Forelimb muscle (tissue), 1 donor: Measurements from ENCODE around the gene ALPK1. TPM values are rescaled to one million over a fixed set of nuclear protein-coding genes. Genes with fewer than 3 reads are reported as not detected.
"Not testable (repeated sequence)": the region's sequence is repeated elsewhere in the genome, so short reads cannot be mapped to it uniquely, and the experiment has no call there.

Experiments used
- DNase-seq: peaks from one replicate; pipeline ENCODE4 v3.0.0-alpha.2; 2013; ENCODE audit warnings: low read depth
- polyA plus RNA-seq: library from polyadenylated mRNA; unstranded; fragments of 120-200 nt; gene quantifications from one replicate; pipeline ENCODE4 v1.2.1, GENCODE V29; 2013; ENCODE audit not compliant: insufficient read length

The ALPK1 gene
- polyA plus RNA-seq, 1 donor: 6.0 TPM

DNA sequence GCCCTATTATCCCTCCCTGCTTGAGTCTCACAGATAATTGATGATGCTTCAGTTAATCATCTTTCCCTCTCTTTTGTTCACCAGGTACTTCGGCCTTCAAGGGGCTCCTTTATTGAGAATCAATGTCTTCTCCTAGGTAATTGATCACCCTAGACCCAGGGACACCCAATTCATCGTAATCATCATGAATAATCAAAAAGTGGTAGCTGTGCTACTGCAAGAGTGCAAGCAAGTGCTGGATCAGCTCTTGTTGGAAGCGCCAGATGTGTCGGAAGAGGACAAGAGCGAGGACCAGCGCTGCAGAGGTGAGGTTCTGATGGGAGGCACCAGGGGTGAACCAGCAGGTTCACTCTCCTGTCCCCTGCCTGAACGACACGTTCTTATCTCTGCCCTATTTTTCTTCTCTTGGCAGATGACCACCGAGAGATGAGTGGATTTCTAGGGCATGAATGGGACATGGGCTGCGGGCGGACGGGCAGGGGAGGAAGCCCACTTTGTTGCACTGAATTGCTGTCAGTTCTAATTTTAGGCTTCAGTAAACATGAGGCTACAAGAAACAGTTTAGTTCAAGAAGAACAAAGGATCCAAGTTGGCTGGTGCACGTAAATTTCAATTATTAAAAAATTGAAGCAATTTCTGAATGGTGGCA is 80.5 kb downstream of the ALPK1 start:
- DNase-seq: no peak

- no peak for DNase-seq
Measured at GRCh38 chr4:112378243-112378620, 81.1 kb downstream of the ALPK1 start.

GRCh38 chr4:112378858-112379257 is 81.7 kb downstream of the ALPK1 start:
- no peak for DNase-seq

GRCh38 chr4:112379306-112379705 is 82.1 kb downstream of the ALPK1 start:
- no peak for DNase-seq

DNA sequence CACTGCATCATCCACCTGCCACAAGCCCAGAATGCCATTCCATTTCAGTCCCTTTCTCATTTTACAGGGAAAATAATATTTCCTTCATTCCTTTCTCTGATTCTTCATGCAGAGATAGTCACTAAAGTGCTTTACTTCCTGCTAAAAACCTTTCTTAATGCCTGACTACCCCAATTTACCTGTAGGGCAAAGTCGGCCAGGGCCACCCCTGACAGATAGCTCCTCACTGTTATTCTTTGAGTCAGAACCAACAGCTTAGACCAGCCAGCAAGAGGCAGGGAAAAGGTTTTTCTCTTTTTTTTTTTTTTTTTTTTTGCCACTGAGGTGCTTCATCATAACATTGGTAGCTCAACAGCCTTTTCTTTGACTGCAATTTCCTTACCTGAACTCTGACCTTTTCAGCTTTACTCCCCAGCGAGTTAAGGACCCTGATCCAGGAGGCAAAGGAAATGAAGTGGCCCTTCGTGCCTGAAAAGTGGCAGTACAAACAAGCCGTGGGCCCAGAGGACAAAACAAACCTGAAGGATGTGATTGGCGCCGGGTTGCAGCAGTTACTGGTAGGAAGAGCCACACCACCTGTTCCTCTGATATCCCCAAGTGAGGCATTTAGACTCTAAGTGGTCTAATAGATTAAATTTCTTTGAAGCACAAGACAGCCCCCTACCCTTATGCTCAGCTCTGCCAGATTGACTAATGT is 85.0 kb downstream of the ALPK1 start:
- DNase-seq: no peak

DNA sequence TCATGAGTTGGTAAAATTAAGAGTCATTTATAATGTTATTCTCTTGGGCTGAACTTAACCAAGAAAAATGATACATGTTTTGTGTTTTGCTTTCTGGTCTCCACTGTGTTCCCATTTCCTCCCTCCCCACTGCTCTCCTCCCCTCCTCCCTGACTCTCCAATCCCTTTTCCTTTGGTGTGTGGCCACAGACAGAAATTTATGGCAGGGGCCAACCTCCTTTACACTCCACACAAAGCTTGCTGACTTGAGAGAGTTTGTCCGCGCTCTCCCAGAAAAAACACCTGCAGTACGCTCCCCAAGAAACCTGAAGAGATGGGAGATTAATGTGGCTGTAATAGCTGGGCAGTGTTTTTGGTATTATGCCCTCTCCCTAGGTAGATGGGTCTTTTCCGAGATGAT is 88.9 kb downstream of the ALPK1 start:
- no peak for DNase-seq

- no peak for DNase-seq
Measured at GRCh38 chr4:112402098-112402497, 104.9 kb downstream of the ALPK1 start.

GRCh38 chr4:112403101-112403945 is 106.2 kb downstream of the ALPK1 start:
- no peak for DNase-seq

GRCh38 chr4:112410364-112410763 is 113.2 kb downstream of the ALPK1 start:
- no peak for DNase-seq

GRCh38 chr4:112410804-112411203 is 113.6 kb downstream of the ALPK1 start:
- no peak for DNase-seq

DNA sequence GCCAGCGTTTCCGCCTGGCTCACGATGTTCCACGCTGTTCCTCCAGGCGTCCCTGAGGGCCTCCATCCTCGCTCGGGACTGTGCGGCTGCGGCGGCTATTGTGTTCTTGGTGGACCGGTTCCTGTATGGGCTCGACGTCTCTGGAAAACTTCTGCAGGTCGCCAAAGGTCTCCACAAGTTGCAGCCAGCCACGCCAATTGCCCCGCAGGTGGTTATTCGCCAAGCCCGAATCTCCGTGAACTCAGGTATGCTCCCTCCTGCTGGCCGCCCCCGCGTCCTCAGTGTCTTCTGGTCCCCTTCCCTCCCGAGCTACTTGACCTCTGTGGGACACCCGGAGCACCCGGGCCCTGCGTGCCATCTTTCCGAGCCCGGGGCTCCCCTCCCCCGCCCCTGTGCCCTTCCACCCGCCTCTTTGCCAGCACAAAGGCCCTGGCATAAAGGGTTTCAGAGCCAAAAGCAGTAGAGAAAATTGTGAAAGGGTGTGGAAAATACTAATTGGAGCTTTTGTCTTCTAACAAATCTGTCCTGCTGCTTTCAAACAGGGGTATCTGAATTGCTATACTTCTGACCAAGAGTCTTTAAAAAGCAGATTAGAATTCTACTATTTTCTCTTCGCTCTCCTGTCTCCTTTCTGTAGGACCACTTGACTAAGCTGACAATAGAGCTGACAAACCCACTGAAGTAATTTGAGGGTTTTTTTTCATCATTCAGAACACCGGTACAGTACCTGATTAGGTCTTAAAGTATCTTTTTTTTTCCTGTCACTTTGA is 114.8 kb downstream of the ALPK1 start:
- DNase-seq: no peak

- DNase-seq: no peak
Measured at GRCh38 chr4:112416464-112416863, 119.3 kb downstream of the ALPK1 start.

DNA sequence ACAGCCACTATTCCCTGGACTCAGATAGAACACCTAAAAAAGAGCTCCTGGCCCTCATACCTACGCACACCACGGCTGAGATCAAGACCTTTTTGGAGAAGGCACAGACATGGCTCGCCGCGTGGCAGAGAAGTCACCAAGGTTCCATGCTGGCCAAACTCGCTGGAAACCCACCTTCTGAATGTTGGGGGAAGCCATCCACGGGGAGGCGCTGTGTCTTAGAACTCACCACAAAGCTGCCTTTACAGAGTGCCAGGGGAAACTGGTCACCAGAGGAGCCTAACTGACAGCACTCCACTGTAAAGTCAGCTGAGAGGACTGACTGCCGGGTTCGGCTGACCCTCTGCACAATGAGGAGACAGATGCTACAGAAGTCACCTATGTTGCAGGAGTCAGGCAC is 120.9 kb downstream of the ALPK1 start:
- no peak for DNase-seq

DNA sequence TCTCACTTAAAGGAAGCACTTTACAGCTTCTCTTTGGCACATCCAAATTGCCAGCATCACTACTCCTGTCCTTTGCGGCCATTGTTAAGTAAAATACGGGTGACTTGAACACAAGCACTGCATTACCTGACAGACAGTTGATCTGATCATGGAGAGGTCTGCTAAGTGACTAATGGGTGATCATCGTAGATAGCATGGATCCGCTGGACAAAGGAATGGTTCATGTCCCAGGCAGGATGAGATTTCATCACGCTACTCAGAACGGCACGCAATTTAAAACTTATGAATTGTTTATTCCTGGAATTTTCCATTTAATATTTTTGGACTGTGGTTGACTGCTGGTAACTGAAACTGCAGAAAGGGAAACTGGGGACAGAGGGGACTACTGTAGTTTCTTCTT is 124.7 kb downstream of the ALPK1 start:
- no peak for DNase-seq

- DNase-seq: no peak
Measured at GRCh38 chr4:112422644-112423043, 125.5 kb downstream of the ALPK1 start.

DNA sequence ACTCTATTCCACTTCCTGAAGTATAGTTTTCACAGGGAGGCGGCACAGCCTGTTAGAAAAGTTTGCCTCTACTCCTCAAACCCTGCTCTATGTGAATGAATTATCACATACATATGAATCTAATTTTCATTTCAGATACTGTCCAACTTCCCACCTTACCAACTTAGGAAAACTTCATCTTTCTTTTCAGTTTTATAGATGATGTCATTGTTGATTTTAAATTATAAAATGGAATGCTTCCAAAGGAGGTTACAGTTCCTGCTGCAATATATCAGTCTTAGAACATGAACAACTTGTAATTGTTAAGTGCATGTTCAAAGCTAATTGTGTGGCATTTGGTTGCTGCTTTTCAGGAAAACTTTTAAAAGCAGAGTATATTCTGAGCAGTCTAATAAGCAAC is 126.4 kb downstream of the ALPK1 start:
- no peak for DNase-seq

DNA sequence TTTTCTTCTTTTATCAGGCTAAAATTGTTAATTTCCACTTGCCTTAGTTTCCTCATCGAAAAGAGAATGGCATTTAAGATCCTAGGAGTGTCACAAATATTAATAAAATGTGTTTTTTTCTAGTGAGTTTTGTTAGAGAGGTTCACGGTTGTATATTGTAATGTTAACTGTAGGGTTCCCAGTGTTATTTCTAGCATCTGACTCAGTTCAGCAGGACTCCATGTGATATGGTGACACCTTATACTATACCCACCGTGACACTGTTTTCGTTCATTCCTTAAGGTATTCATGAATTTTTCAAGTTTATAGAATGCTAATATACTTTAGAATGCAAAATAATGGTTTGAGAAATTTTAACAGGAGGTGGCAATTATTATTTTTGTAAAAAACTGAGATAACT is 128.7 kb downstream of the ALPK1 start:
- DNase-seq: no peak

DNA sequence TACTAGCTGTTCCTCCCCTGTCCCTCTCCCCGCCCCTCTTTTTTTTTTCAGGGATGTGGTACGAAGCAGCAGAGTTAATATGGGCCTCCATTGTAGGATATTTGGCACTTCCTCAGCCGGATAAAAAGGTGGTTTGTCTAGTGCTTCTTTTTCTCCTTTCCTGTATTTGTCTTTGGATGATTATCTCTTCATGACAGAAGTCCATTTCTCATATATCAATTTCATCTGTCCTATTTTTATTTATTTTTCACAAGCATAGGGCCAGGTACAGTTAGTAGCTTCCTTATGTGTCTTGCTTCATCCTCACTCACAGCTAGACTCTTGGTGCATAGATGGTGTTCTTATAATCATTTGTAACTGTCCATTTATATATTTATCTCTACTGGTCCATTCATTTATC is 129.2 kb downstream of the ALPK1 start:
- DNase-seq: no peak

DNA sequence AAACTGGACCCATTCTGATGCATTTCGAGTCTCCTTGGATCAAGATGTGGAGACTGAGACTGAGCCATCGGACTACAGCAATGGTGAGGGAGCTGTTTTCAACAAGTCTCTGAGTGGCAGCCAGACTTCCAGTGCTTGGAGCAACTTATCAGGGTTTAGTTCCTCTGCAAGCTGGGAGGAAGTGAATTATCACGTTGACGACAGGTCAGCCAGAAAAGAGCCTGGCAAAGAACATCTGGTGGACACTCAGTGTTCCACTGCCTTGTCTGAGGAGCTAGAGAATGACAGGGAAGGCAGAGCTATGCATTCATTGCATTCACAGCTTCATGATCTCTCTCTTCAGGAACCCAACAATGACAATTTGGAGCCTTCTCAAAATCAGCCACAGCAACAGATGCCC is 134.0 kb downstream of the ALPK1 start:
- no peak for DNase-seq

DNA sequence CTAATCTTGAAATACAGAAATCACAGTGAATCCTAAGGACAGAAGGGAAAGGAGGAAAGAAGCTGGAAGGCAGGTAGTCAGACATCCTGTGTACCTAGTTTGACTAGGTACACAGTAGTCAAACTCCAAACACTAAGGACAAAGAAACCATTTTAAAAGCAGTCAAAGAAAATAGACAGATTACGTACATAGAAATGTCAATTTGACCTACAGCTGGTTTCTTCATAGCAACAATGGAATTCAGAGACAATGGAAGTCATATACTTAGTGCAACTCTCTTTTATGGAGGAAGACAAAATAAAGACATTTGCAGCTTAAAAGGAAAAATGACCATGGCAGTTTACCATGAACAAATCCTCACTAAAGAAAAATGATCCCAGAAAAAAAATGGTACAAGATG is 139.8 kb downstream of the ALPK1 start:
- DNase-seq: no peak

GRCh38 chr4:112442226-112442625 is 145.1 kb downstream of the ALPK1 start:
- DNase-seq: not testable (repeated sequence)
